Activated gamma-delta T cell treated with anti-CD3 and anti-CD28 coated beads, Interleukin-2, amount 50 U/mL, for 16 hours (primary cell): Measurements from ENCODE around the gene HBE1.
"Not testable (repeated sequence)": the region's sequence is repeated elsewhere in the genome, so short reads cannot be mapped to it uniquely, and the experiment has no call there.

Source experiments
- DNase-seq: peaks from one replicate; pipeline ENCODE4 v3.0.0-alpha.2; 2020; ENCODE audit warnings: low read depth

HBE1 gene

DNA sequence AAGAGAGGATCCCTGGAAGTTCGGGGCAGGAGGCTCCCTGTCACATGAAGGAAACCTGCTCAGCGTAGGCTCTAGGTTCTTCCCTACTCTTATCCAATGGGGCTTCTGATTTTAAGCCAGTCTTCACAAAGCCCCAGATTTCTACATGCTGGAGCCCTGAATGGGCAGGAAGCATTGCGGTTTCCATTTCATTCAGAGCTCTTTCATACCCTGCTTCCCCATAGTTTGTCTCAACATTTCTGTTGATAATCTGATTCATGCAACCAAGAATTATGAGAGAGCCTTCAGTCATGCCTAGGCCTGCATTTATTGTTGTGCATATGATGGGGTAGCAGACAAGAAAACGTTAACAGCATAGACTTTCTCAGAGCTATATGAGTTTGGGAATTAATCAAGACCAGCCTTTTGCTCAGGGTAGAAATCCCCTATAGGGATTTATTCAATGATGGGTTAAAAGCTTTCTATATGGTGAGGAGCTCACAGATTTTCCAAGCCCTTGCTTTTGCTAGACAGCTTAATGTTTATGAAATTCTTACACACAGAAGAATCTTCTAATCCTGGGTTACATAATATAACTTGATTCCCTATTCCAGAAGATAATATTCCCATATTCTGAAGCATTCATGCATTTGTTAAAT is 16.1 kb upstream of the HBE1 start:
- DNase-seq: no peak

DNA sequence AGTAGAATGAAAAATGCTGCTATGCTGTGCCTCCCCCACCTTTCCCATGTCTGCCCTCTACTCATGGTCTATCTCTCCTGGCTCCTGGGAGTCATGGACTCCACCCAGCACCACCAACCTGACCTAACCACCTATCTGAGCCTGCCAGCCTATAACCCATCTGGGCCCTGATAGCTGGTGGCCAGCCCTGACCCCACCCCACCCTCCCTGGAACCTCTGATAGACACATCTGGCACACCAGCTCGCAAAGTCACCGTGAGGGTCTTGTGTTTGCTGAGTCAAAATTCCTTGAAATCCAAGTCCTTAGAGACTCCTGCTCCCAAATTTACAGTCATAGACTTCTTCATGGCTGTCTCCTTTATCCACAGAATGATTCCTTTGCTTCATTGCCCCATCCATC is 14.9 kb upstream of the HBE1 start:
- DNase-seq: no peak

DNA sequence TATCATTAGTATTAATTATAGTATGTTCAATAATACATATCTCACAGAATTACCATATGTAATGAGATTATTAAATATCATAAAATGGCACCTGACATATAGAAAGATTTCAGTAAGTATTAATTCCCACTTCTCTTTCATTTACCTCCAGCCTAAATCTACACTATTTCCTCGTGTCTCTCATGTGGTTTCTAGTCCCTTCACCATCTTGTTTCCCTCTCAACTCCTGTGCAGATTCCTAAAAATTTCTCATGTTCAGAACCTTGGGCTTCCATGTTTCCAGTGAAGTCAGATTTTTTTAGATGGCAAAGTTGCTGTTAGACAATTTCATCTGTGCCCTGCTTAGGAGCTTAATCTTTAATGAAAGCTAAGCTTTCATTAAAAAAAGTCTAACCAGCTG is 14.1 kb upstream of the HBE1 start:
- no peak for DNase-seq

DNA sequence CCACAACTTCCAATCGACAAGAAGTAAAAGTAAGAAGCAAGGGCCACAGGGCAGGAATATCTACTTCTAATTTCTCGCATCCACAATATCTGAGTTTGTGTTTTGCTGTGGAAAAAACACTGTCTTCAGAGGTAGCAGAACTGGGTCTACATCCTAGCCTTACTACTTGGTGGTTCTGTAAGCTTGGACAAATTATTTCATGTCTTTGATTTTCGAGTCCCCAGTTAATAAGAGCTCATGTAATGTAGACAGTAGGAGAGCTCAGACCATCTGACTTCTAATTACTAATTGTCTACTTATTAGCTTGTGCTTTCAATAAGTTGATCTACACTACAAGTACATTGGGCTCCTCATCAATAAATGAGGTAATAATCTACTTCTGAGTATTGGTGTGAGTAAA is 13.3 kb upstream of the HBE1 start:
- DNase-seq: no peak

DNA sequence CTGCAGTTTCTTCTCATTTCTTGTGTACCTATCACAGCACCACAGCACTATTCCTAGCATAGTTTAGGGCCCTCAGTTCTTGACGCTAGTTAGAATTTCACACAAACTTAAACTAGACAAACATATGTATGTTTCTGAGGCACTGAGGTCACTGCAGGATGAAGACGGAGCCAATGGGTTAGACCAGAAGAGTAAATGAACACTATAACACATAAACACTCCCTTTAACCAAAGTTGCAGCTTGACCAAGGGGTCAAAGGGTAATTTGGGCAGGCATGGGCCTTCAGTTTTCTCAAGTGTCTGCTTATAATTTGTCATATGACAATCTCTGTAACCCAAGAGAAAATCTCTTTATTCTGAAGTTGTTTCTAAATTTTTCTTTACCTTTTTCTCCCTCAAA is 12.9 kb upstream of the HBE1 start:
- no peak for DNase-seq

DNA sequence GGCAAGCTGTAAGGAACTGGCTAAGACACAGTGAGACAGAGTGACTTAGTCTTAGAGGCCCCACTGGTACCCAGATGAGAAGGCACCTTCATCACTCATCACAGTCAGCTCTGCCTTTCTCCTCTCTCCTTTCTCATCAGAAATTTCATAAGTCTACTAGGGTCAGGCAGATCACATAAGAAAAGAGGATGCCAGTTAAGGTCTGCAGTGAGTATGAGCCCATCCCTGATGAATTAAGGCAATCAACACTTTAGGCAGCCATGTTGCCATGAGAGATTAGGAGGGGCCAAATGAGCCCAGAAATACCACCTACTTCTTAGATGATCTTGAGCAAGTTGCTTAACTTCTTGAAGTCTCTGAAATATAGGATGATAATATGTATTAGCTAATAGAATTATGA is 11.9 kb upstream of the HBE1 start:
- no peak for DNase-seq

DNA sequence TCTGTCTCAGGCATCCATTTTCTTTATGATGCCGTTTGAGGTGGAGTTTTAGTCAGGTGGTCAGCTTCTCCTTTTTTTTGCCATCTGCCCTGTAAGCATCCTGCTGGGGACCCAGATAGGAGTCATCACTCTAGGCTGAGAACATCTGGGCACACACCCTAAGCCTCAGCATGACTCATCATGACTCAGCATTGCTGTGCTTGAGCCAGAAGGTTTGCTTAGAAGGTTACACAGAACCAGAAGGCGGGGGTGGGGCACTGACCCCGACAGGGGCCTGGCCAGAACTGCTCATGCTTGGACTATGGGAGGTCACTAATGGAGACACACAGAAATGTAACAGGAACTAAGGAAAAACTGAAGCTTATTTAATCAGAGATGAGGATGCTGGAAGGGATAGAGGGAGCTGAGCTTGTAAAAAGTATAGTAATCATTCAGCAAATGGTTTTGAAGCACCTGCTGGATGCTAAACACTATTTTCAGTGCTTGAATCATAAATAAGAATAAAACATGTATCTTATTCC is 10.9 kb upstream of the HBE1 start:
- no peak for DNase-seq

DNA sequence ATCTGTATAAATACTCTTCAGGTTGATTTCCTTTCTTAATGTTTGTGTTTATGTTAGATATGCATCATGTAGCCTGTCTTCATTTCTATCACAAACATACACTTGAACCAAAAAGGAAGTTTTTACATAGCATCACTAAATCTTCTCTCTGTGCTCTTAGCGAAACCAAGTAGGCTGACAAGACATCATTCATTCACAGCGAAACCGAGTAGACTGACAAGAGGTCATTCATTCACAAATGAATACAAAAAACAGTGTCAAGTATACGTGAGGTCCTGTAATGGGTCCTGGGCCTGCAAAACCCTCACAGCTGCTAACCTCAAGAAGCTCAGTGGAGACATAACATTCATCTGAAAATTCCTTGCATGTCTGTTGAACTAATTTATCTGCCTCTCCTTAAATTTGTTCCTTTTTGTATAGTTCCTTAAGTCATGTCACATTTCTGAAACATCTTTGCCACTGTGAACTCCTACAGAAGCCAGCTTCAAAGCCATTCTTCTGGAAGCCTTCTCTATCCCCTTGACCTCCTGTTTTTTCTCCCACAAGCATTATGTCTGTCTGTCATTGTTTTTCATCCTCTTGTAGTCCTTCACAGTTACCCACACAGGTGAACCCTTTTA is 9.8 kb upstream of the HBE1 start:
- no peak for DNase-seq

DNA sequence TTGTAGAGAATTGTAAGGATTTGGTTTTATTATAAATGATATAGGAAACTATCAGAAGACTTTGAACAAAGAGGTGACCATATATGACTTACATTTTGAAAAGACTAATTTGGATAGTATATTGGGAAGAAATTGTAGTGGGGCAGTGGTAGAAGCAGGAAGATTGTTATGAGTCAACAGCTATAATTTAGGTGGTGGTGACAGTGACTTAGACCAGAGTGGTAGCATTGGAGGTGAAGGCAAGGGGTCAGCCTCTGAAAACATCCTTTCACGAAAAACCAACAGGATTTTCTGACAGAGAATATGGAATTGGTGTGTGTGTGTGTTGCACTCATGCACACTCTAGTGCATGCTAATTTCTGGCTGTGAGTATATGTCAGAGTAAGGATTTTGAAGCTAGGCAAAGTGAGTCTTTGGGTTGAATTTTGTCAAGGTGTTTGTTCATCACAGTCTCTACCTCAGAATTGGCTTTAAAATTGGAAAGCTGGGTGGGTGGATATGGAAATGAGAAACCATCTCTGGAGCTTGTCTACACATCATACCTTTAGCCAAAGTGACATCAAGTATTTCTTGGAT is 8.2 kb upstream of the HBE1 start:
- DNase-seq: no peak

DNA sequence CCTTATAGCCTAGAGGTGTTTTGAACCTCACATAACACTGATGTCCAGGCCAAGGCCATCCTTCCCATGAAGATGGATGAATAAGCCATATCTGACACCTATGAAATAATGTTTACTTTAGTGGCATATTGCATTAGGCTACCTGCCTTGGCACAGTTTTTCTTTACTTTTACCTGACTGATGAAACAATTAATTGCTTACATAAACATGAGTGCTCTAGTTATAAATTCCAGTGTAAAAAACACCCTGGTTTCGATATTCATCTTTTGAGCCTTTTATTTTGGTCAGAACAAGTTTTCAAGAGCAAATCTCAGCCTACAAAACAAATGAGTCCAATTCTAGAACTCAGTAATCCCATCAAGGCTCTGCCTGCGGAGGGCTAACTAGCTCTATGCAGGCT is 7.0 kb upstream of the HBE1 start:
- no peak for DNase-seq

DNA sequence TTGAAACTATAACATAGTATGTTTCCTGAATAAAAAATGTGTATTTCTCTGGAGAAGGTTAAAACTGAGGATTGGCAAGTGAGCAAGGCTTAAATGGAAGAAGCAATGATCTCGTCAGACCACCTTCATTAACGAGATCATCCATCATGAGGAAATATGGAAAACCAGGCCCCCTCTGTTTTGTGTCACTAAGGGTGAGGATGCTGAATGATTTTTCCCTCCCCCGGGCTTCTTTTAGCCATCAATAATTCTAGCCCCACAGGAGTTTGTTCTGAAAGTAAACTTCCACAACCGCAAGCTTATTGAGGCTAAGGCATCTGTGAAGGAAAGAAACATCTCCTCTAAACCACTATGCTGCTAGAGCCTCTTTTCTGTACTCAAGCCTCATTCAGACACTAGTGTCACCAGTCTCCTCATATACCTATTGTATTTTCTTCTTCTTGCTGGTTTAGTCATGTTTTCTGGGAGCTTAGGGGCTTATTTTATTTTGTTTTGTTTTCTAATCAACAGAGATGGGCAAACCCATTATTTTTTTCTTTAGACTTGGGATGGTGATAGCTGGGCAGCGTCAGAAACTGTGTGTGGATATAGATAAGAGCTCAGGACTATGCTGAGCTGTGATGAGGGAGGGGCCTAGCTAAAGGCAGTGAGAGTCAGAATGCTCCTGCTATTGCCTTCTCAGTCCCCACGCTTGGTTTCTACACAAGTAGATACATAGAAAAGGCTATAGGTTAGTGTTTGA is 5.8 kb upstream of the HBE1 start:
- DNase-seq: no peak

DNA sequence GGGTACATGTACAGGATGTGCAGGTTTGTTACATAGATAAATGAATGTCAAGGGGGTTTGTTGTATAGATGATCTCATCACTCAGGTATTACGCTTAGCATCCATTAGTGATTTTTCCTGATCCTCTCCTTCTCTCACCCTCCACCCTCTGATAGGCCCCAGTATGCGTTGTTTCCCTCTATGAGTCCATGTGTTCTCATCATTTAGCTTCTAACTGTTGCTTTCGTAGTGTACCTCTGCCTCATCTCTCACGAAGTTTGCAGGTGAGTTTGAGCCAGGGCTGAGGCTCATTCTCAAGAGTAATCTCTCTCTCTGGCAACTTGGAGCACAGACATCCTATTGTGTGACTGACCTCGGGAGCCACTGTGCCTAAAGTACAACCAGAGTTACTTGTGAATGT is 4.7 kb upstream of the HBE1 start:
- DNase-seq: no peak

DNA sequence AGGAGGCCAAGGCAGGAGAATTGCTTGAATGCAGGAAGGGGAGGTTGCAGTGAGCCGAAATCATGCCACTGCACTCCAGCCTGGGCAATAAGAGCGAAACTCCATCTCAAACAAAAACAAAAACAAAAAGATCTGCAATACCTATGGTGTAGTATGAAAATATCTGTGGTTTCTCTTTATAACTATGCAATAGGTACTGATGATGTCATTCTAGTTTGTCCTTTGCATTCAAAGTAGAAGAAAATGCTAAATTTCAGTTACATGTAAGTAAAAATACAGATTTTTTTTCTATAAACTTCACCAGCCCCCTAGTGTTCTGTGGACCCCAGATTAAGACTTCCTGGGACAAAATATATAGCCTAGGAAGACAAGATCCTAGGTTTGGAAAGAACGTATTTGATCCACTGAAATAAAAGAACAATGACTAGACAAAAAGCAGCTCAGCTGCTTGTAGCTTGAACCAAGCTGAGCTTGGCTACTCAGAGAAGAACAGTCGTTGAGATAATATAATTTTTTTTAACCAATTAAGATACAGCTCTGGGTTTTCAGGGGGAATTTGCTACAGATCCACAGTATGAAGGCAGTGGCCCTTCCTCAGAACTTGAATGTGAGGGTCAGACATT is 2.8 kb upstream of the HBE1 start:
- no peak for DNase-seq

DNA sequence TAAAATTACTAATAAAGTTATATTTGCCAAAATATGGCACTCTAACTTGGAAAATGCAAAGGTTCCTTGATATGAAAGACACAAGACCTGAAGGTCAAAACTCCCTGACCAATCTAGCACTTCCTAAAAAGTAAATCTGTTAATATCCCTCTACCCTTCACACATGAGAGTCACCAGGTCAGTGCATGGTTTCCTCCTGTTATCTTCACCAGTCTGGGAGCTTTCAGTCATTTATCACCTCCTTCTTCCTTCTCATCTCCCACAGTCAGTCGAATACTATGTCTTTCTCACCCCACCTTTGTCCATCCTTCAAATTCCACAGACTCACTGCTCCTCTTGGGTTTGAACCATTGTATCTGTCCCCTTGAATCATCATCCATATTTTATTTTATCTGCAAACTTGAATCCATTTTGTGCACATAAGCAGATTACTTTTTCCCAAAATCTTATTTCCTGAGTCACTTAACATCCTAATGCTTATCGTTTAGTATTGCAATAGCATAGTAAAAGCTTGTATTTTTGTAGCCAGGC is 2.6 kb downstream of the HBE1 start:
- no peak for DNase-seq

DNA sequence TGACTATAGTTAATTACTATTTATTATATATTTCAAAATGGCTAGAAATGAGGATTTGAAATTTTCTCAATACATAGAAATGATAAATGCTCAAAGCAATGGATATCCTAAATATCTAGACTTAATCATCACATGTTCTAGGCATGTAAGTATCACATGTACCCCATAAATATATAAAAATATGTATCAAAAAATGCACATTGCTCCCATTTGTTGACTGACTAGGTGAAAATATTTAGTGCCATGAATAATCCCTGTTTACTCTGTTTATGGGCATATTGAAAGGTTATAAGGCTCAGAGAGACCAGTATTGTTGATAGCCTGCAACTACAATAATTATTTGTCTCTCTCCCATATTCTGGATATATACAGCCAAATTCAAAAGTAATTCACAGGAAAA is 3.1 kb downstream of the HBE1 start:
- no peak for DNase-seq

DNA sequence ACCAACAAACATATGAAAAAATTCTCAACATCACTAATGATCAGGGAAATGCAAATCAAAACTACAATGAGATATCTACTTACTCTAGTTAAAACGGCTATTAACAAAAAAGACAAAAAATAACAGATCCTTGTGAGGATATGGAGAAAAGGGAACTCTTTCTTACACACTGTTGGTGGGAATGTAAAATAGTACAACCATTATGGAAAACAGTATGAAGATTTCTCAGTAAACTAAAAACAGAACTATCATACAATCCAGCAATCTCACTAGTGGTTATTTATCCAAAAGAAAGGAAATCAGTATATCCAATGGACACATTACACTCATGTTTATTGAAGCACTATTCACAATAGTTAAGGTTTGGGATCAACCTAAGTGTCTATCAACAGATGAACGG is 3.9 kb downstream of the HBE1 start:
- no peak for DNase-seq

DNA sequence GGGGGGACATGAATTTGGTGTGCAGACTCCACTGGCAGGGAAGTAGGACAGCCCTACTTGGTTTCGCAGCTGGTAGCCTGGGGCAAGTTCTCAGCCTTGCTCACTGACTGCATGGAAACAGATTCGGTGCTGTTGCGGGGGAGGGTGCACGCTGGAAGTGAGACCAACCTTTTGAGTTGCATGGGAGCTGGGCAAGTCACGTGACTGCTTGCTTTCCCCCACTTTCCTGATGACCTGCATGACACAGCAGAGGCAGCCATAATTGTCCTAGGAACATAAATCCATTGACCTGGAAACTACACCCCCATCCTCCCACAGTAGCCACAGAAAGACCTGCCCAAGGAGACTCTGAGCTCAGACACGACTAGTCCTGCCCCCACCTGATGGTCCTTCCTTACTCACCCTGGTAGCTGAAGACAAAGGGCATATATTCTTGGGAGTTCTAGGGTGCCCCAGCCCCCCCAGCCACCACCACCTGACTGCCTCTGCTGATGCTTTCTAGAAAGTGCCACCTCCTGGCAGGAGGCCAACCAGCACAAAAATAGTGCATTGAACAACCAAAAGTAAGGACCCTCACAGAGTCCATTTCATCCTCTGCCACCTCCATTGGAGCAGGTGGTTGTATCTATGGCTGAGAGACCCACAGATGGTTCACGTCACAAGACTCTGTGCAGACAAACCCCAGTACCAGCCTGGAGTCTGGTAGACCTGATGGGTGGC is 11.0 kb downstream of the HBE1 start:
- no peak for DNase-seq

DNA sequence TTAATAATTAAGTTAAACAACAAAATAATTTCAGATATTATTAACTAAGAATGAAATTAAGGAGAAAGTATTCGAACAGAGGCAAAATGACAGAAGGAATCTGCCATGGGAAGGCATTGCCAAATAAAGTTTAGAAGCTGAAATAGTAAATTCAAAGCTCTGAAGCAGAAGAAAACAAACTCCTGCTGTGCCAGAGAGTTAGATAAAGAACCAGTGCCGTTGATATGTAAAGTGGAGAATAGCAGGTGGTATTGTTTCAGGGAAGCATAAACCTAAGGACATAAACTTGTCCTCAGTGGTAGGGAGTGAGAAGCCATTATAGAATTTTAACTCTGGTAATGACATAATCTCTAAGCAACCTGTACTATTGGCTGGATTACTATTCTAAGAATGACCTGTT is 12.4 kb downstream of the HBE1 start:
- no peak for DNase-seq

DNA sequence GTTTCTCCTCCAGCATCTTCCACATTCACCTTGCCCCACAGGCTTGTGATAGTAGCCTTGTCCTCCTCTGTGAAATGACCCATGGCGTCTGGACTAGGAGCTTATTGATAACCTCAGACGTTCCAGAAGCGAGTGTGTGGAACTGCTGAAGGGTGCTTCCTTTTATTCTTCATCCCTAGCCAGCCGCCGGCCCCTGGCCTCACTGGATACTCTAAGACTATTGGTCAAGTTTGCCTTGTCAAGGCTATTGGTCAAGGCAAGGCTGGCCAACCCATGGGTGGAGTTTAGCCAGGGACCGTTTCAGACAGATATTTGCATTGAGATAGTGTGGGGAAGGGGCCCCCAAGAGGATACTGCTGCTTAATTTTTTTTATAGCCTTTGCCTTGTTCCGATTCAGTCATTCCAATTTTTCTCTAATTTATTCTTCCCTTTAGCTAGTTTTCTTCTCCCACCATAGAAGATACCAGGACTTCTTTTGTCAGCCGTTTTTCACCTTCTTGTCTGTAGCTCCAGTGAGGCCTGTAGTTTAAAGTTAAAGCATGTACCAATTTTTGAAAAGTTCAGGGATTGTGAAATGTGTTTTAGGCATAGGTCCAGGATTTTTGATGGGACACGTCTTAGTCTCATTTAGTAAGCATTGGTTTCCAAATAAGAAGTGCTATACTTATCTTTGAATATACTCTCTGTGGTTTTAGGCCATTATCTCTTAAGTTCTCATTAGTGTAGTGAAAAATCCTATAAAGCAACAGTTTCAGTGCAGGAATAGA is 14.9 kb downstream of the HBE1 start, which contains the start of gene HBG2:
Gene HBG2, minus strand, starts transcription at position 136 of the 768 bp plus-strand sequence. Its CDS starts 53 bp downstream, at position 83.
- not testable (repeated sequence) for DNase-seq

DNA sequence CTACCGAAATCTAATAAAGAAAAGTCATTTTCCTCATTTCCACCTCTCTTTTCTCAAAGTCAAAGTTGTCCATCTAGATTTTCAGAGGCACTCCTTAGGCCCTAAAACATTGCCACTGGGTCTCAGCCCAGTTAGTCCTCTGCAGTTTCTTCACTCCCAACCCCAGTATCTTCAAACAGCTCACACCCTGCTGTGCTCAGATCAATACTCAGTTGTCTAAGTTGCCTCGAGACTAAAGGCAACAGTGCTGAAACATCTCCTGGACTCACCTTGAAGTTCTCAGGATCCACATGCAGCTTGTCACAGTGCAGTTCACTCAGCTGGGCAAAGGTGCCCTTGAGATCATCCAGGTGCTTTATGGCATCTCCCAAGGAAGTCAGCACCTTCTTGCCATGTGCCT is 15.7 kb downstream of the HBE1 start:
- not testable (repeated sequence) for DNase-seq

DNA sequence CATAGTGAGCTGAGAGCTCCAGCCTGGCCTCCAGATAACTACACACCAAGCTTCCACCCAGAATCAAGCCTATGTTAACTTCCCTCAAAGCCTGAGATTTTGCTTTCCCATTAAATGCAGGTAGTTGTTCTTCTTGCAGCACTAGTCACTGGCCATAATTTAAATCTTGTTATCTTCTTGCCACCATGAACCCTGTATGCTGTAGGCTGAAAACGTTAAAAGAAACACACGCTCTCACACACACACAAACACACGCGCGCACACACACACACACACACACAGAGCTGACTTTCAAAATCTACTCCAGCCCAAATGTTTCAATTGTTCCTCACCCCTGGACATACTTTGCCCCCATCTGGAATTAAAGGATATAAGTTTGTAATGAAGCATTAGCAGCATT is 16.3 kb downstream of the HBE1 start:
- DNase-seq: not testable (repeated sequence)
